ENCODE measurements around the gene NKAIN2.
A peak's percentile ranks its signal among the peaks of the same experiment; 100 is the strongest.

NKAIN2 gene

DNA sequence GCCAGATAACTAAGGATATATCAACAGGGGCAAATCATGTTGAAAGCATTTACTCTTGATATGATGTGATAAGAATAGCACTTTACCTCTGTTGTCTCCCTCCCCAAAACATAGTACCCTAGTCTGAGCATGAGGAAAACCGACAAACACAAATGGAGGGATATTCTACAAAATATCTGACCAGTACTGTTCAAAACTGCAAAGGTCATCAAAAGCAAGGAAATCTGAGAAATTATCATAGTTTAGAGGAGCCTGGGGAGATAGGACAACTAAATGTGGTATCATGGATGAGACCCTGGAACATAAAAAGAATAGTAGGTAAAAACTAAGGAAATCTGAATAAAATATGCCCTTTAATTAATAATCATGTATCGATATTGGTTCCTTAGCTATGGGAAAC, 675.2 kb downstream of the NKAIN2 start:
- no peaks in the 10 kb centered on the region for H3K27me3 ChIP-seq (replicated peaks)
- TF ChIP-seq, protein P1, sequence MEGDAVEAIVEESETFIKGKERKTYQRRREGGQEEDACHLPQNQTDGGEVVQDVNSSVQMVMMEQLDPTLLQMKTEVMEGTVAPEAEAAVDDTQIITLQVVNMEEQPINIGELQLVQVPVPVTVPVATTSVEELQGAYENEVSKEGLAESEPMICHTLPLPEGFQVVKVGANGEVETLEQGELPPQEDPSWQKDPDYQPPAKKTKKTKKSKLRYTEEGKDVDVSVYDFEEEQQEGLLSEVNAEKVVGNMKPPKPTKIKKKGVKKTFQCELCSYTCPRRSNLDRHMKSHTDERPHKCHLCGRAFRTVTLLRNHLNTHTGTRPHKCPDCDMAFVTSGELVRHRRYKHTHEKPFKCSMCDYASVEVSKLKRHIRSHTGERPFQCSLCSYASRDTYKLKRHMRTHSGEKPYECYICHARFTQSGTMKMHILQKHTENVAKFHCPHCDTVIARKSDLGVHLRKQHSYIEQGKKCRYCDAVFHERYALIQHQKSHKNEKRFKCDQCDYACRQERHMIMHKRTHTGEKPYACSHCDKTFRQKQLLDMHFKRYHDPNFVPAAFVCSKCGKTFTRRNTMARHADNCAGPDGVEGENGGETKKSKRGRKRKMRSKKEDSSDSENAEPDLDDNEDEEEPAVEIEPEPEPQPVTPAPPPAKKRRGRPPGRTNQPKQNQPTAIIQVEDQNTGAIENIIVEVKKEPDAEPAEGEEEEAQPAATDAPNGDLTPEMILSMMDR (IDR thresholded peaks at IDR 0.05; ENCODE audit: low read depth, low read length, missing control alignments), result no peak
- H3K27ac ChIP-seq, result no peak overlapping the region
- H3K4me3 ChIP-seq (ENCODE audit: low read depth, low read length), result no peak overlapping the region
- in situ Hi-C loops (cut with HindIII; ENCODE audit: low pct_ligation_motif_present, low sequenced_read_pairs), result no loop called here
- no peak for DNase-seq
- H3K36me3 ChIP-seq (replicated peaks), result no peaks in the 10 kb centered on the region

DNA sequence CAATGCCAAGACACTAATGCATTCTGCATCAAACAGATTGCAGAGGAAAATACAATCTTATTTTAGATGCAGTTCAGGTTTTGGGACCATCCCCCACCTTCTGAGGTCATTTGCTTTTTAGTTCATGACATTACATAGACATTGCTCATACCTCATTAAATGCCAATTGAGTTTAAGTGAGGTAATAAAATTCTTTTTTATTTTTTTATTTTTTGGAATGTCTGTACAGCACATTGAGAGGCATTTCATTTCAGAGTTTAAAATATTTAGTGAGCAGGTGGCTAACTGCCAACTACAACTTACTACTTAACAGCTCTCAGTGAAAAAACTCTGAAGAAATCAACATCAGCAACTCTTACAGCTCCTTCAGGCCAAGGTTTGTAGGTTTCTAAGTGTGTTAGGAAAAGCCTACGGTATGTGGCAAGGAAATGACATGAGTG, 676.3 kb downstream of the NKAIN2 start:
- in situ Hi-C loops (cut with HindIII; ENCODE audit: low pct_ligation_motif_present, low sequenced_read_pairs), result no loop called here
- H3K27ac ChIP-seq, result no peak overlapping the region
- H3K4me3 ChIP-seq (ENCODE audit: low read depth, low read length), result no peak overlapping the region
- no peak for DNase-seq
- no peaks in the 10 kb centered on the region for H3K36me3 ChIP-seq (replicated peaks)
- TF ChIP-seq, protein P1 (IDR thresholded peaks at IDR 0.05; ENCODE audit: low read depth, low read length, missing control alignments), result no peak
- no peaks in the 10 kb centered on the region for H3K27me3 ChIP-seq (replicated peaks)

DNA sequence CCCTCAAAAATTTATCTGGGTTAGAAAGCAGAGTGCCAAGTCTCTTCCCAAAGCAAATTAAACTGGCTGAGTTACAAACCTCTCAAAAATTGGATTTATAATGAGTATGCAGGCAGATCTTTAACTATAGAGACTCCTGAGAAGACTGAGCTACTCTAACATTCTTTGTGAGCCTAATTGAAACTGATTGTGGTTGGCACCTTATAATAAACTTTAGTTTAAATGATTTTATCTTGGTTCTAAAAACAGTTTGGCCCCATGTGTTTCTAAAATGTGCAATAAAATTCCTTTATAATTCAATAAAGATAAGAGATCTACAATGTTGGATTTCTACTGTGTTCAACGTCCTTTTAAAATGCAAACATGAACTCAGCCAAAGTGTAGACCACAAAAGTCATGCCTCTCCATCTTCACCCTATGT, 678.4 kb downstream of the NKAIN2 start:
- TF ChIP-seq, protein P1 (IDR thresholded peaks at IDR 0.05; ENCODE audit: low read depth, low read length, missing control alignments), result no peak
- in situ Hi-C loops (cut with HindIII; ENCODE audit: low pct_ligation_motif_present, low sequenced_read_pairs), result no loop called here
- H3K36me3 ChIP-seq (replicated peaks), result no peaks in the 10 kb centered on the region
- H3K4me3 ChIP-seq (ENCODE audit: low read depth, low read length), result no peak overlapping the region
- no peak for DNase-seq
- no peaks in the 10 kb centered on the region for H3K27me3 ChIP-seq (replicated peaks)
- H3K27ac ChIP-seq, result no peak overlapping the region

DNA sequence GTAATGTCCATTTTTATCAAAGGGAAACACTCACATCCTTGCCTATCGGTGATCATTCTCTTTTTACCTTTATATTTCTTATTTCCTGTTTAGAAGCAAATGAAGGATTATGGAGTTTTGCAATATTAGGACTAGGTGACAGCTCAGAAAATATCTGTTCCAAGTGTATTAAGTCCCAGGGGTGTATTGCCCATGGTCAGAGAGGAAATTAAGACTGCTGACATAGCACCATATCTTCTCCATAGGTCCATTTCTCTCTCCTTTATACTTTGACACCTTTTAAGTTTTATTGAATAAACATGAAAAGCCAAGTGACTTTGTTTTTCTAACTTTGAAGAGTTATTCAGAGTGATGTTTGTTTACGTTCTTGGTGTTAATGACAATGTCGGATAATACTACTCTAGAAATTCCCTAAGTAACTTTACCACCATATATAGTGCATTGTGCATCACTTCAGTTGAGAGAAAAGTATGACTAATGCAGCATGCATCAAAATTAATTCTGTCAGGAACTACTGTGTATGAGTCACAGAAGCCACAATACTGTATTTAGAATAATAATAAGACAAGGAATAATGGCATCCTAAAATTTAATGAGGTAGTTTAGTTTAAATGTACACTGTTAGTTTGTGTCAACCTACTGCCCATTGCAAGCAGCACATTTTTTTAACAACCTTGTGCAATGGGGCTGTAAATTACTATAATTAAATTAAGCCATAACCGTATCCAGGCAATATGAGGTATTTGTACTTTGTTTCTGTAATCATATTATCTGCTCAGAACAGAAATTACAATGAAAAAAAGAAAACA, 684.2 kb downstream of the NKAIN2 start:
- H3K27me3 ChIP-seq (replicated peaks), result no peaks in the 10 kb centered on the region
- H3K27ac ChIP-seq, result no peak overlapping the region
- peak; percentile 48 for DNase-seq

DNA sequence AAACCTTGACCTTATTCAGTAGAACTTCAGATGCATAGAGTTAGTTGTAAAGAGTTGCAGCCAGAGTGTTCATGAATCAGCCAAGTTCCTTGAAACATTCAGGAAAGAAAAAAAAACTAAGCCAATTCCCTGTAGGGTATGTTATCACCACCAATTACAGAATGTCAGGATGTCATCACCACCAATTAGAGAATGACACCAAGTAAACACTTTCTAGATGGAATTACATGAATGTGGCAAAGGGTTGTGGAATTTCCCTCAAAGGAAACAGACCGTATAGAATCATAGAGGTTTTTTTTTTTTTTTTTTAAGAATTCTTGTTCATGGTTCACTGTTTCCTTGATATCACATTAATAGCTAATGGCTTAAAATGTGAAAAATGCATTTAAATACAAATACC, 686.5 kb downstream of the NKAIN2 start:
- peak; percentile 10 for DNase-seq

More for the DNA sequence above, 684.2 kb downstream of the NKAIN2 start:
- no peaks in the 10 kb centered on the region for H3K36me3 ChIP-seq (replicated peaks)
- H3K4me3 ChIP-seq (ENCODE audit: low read depth, low read length), result no peak overlapping the region
- in situ Hi-C loops (cut with HindIII; ENCODE audit: low pct_ligation_motif_present, low sequenced_read_pairs), result no loop called here
- TF ChIP-seq, protein P1 (IDR thresholded peaks at IDR 0.05; ENCODE audit: low read depth, low read length, missing control alignments), result no peak

More for the DNA sequence above, 686.5 kb downstream of the NKAIN2 start:
- Histone ChIP-seq H3K36me3 (replicated peaks) (no peaks in the 10 kb centered on the region), H3K4me3 (ENCODE audit: low read depth, low read length) (no peak overlapping the region), H3K27me3 (replicated peaks) (no peaks in the 10 kb centered on the region), H3K27ac (no peak overlapping the region)
- TF ChIP-seq, protein P1 (IDR thresholded peaks at IDR 0.05; ENCODE audit: low read depth, low read length, missing control alignments), result no peak
- in situ Hi-C loops (cut with HindIII; ENCODE audit: low pct_ligation_motif_present, low sequenced_read_pairs), result no loop called here

Data from brain microvascular endothelial cell (primary cell).